Osteocyte (in vitro differentiated cells): ENCODE data around the gene SH2D5. TPM values are rescaled to one million over a fixed set of nuclear protein-coding genes. Genes with fewer than 3 reads are reported as not detected.

Experiments
- DNase-seq: peaks from one replicate; pipeline ENCODE4 v3.0.0; 2021; ENCODE audit warnings: mixed read lengths; ENCODE audit not compliant: unreplicated experiment; ENCODE audit errors: extremely low spot score
- H3K27ac Mint-ChIP-seq: one replicate; pipeline ENCODE4 v1.8.0; 2021; ENCODE audit warnings: mild to moderate bottlenecking, mixed read lengths; ENCODE audit not compliant: unreplicated experiment
- H3K27me3 Mint-ChIP-seq: one replicate; pipeline ENCODE4 v1.8.0; 2021; ENCODE audit warnings: mixed read lengths; ENCODE audit not compliant: unreplicated experiment
- H3K36me3 Mint-ChIP-seq: one replicate; pipeline ENCODE4 v1.8.0; 2021; ENCODE audit warnings: mixed read lengths; ENCODE audit not compliant: unreplicated experiment
- H3K4me1 Mint-ChIP-seq: one replicate; pipeline ENCODE4 v1.8.0; 2021; ENCODE audit warnings: mixed read lengths; ENCODE audit not compliant: unreplicated experiment
- H3K4me3 Mint-ChIP-seq: one replicate; pipeline ENCODE4 v1.8.0; 2021; ENCODE audit warnings: mild to moderate bottlenecking, moderate library complexity, mixed read lengths; ENCODE audit not compliant: unreplicated experiment
- H3K9me3 Mint-ChIP-seq: one replicate; pipeline ENCODE4 v1.8.0; 2021; ENCODE audit warnings: mixed read lengths; ENCODE audit not compliant: unreplicated experiment
- total RNA-seq: library from RNA; stranded (reverse); gene quantifications from 2 replicates; pipeline ENCODE4 v1.2.1, GENCODE V29; 2021
- TF ChIP-seq, protein P1 (sequence below): fragments of 200-600 bp; sonication (generic); IDR thresholded peaks from 2 replicates; pipeline ENCODE4 v1.5.0; 2021; ENCODE audit warnings: antibody characterized with exemption, mild to moderate bottlenecking, moderate library complexity

The SH2D5 gene
- total RNA-seq, 1 donor from 2014 or later: 0.46 TPM

DNA sequence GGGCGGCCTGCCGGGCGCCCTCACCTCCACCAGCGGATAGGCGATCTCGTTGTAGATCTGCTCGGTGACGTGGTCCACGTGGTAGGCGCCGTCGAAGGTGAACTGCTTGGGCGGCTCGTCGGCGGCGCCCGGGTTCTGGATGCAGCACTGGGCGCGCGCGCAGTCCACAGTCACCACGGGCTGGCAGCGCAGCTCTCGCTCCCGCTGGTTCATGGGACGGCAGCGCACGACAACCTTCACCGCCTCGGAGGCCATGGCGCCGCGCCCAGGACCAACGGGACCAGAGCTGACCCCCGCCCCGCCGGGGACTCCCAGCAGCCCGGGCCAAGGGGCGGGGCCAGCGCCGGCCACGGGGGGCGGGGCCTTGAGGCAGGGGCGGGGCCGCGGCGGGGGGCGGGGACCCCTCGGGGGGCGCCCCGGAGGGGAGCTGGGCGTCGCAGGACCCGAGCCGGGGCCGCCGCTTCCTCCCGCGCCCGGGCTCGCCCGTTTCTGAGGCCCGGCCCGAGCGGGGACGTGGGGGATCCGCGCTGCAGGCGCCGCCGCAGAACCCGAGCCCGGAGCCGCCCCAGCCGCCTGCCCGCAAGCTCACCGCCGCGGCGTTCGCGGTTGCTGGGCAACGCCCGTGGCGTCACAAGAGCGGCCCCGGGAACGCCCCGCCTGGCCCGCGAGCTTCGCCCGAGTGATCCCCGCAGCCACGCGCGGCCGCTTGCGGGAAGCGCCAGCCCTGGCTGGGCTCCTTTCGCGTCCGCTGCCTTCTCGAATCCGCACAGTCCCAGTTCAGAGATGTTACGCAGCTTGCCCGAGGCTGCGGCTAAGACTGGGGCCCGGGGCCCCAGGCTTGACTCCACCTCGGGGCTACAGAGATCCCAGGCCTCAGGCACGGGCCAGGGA is 14.8 kb downstream of the SH2D5 start, which contains the start of gene KIF17:
TSS of gene KIF17 (minus strand) at position 556 of the 891 bp plus-strand sequence. CDS start at position 255, 301 bp downstream.
- Mint-ChIP-seq H3K27me3 (peaks cover 4% of the 10 kb centered on the region), H3K27ac (no peak within 1 kb of the TSS), H3K4me1 (peaks cover 3% of the 10 kb centered on the region), H3K36me3 (no peaks in the 10 kb centered on the region), H3K9me3 (no peaks in the 10 kb centered on the region), H3K4me3 (peak within 1 kb of the TSS; percentile 71)
- TF ChIP-seq, protein P1, sequence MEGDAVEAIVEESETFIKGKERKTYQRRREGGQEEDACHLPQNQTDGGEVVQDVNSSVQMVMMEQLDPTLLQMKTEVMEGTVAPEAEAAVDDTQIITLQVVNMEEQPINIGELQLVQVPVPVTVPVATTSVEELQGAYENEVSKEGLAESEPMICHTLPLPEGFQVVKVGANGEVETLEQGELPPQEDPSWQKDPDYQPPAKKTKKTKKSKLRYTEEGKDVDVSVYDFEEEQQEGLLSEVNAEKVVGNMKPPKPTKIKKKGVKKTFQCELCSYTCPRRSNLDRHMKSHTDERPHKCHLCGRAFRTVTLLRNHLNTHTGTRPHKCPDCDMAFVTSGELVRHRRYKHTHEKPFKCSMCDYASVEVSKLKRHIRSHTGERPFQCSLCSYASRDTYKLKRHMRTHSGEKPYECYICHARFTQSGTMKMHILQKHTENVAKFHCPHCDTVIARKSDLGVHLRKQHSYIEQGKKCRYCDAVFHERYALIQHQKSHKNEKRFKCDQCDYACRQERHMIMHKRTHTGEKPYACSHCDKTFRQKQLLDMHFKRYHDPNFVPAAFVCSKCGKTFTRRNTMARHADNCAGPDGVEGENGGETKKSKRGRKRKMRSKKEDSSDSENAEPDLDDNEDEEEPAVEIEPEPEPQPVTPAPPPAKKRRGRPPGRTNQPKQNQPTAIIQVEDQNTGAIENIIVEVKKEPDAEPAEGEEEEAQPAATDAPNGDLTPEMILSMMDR: no peak
- no peak for DNase-seq

DNA sequence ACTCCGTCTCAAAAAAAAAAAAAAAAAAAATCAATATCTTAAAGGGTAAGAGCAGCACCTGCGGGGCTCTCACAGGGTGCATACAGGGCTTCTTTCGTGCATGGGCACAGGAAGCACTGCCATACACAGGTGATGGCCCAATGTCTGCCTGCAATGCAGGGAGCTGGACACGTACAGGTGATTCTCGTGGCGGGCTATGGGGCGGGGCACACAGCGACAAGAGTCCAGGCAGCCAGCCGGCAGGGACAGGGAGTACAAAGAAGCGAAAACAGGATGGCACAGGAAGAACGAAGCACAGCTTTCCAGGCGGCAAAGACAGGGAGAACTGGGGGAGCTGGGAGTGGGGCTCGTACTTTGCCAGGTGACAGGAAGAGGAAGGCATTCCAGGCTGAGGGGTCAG is 16.3 kb downstream of the SH2D5 start:
- Mint-ChIP-seq H3K4me1 (peaks cover 3% of the 10 kb centered on the region), H3K9me3 (no peaks in the 10 kb centered on the region), H3K4me3 (peak overlapping the region; percentile 63), H3K36me3 (no peaks in the 10 kb centered on the region), H3K27ac (no peak overlapping the region), H3K27me3 (peaks cover 4% of the 10 kb centered on the region)
- no peak for DNase-seq
- TF ChIP-seq, protein P1: no peak

DNA sequence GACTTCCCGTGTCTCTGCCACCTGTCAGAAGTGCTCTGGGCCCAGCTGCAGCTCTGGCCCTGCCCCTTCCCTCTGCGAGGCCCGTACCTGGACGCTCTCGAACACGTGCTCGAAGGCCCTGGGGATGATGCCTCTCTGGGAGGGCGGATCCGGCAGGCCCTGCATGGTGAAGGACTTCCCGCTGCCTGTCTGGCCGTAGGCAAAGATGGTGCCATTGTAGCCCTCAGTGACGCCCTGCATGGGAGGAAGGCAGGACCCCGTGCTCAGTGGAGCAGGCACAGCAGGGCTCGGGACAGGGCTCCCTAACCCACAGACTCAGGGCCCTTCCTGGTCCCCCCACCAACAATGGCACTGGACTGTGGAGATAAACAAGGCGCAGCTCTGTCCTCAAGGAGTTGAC is 17.1 kb downstream of the SH2D5 start:
- Mint-ChIP-seq H3K36me3 (no peaks in the 10 kb centered on the region), H3K27me3 (peaks cover 6% of the 10 kb centered on the region), H3K4me3 (no peak overlapping the region), H3K27ac (no peak overlapping the region), H3K9me3 (no peaks in the 10 kb centered on the region), H3K4me1 (peaks cover 3% of the 10 kb centered on the region)
- TF ChIP-seq, protein P1: no peak
- no peak for DNase-seq

DNA sequence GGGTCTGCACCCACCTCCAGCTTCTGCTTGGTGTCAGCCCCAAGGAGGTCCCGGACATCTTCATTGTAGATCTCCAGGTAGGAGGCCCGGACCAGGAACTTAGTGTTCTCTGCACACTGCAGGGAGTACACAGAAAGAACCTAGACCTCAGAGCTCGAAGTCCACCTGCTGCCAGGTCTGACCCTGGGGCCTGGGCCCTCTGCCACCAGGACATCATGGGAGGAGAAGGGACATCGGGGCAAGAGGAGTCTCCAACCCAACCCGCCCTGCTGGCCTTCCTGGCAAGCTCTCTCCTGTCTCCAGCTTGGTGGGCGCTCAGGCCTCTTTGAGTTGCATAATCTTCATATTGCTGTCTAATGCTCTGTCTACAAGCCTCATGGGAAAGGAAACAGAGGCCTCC is 19.1 kb downstream of the SH2D5 start:
- no peak for DNase-seq
- Mint-ChIP-seq H3K36me3 (no peaks in the 10 kb centered on the region), H3K4me3 (no peak overlapping the region), H3K27me3 (peaks cover 2% of the 10 kb centered on the region), H3K9me3 (no peaks in the 10 kb centered on the region), H3K27ac (no peak overlapping the region), H3K4me1 (peaks cover 3% of the 10 kb centered on the region)
- TF ChIP-seq, protein P1: no peak

DNA sequence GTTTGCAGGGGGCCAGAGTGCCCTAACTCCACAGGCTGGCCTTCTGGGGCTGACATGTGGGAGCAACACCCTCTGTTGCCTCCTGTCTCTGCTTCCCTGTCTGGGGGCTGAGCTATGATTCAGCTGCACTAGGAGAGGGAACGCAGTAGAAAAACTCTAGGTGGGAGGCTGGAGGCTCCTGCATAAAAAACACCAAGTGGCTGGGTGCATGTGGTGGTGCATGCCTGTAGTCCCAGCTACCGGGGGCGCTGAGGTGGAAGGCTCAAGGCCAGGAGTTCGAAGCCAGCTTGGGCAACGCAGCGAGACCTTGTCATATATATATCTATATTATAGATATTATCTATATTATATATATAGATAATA is 20.3 kb downstream of the SH2D5 start:
- TF ChIP-seq, protein P1: no peak
- no peak for DNase-seq
- Mint-ChIP-seq H3K27ac (no peak overlapping the region), H3K27me3 (peaks cover 2% of the 10 kb centered on the region), H3K36me3 (peaks cover under 1% of the 10 kb centered on the region), H3K9me3 (no peaks in the 10 kb centered on the region), H3K4me3 (no peak overlapping the region), H3K4me1 (peaks cover 1% of the 10 kb centered on the region)
